Testis (tissue), 2 donors: Measurements from ENCODE around the gene FSCN2.

Source experiments
- POLR2A ChIP-seq: fragments of 450-650 bp; IDR thresholded peaks from one replicate; pipeline ENCODE4 v1.6.1; 2017; ENCODE audit warnings: antibody characterized with exemption, mild to moderate bottlenecking, moderate library complexity
- TF ChIP-seq, protein P1 (sequence below), 3 experiments: fragments of 450-650 bp in 2 of 3; fragments of 200-600 bp in 1 of 3; sonication (generic) in 1 of 3; IDR thresholded peaks; one replicate each; pipeline ENCODE4 v1.5.1; 2016 to 2019; ENCODE audit warnings: antibody characterized with exemption in 3 of 3, mild to moderate bottlenecking in 2 of 3, moderate library complexity in 1 of 3

GRCh38 chr17:81567191-81567590 is 39.0 kb downstream of the FSCN2 start:
- TF ChIP-seq, protein P1, sequence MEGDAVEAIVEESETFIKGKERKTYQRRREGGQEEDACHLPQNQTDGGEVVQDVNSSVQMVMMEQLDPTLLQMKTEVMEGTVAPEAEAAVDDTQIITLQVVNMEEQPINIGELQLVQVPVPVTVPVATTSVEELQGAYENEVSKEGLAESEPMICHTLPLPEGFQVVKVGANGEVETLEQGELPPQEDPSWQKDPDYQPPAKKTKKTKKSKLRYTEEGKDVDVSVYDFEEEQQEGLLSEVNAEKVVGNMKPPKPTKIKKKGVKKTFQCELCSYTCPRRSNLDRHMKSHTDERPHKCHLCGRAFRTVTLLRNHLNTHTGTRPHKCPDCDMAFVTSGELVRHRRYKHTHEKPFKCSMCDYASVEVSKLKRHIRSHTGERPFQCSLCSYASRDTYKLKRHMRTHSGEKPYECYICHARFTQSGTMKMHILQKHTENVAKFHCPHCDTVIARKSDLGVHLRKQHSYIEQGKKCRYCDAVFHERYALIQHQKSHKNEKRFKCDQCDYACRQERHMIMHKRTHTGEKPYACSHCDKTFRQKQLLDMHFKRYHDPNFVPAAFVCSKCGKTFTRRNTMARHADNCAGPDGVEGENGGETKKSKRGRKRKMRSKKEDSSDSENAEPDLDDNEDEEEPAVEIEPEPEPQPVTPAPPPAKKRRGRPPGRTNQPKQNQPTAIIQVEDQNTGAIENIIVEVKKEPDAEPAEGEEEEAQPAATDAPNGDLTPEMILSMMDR (IDR thresholded peaks at IDR 0.05): no peak
- TF ChIP-seq POLR2A: no peak
